Esophagus squamous epithelium (tissue), 4 donors: ENCODE data around the gene KLRC4.

Experiments used
- CTCF ChIP-seq, 6 experiments: fragments of 450-650 bp in 4 of 6; fragments of 200-600 bp in 2 of 6; sonication (generic) in 2 of 6; IDR thresholded peaks; one replicate each; pipeline ENCODE4 v1.5.1; 2016 to 2019; ENCODE audit warnings: antibody characterized with exemption in 6 of 6, mild to moderate bottlenecking in 4 of 6, moderate library complexity in 4 of 6
- POLR2A ChIP-seq, 4 donors: fragments of 450-650 bp; IDR thresholded peaks; one replicate each; pipeline ENCODE4 v1.6.1; 2017; ENCODE audit warnings: antibody characterized with exemption in 4 of 4, mild to moderate bottlenecking in 4 of 4, moderate library complexity in 3 of 4

GRCh38 chr12:10404798-10405197, 4.8 kb downstream of the KLRC4 start:
- no peak for TF ChIP-seq POLR2A (IDR thresholded peaks at IDR 0.05)
- TF ChIP-seq CTCF (IDR thresholded peaks at IDR 0.05), result no peak
